ENCODE results near the gene CACNA1C. TPM values are rescaled to one million over a fixed set of nuclear protein-coding genes. Genes with fewer than 3 reads are reported as not detected.

The CACNA1C gene
- total and polyA plus RNA-seq, 10 of the 15 experiments (the other 5 are each of a cell fraction or from before 2014, with no cell fraction given) = under 0.01 to 0.15 (median 0.09) TPM; not detected in 5

GRCh38 chr12:2262449-2262848 lies 209.7 kb downstream of the CACNA1C start:
- Histone ChIP-seq H3K9ac (ENCODE audit: control insufficient read depth, insufficient read depth, low read length) (no peak overlapping the region), H3K27me3 (replicated peaks in 1 of 2; ENCODE audit: control insufficient read depth in 2 of 2, insufficient read depth in 2 of 2, low read length in 1 of 2) (no peaks in the 10 kb centered on the region; a peak in 1 of 4 replicates), H3K4me3 (no peak overlapping the region), H3K79me2 (ENCODE audit: control insufficient read depth, insufficient read depth, low read length) (no peaks in the 10 kb centered on the region), H3K4me2 (ENCODE audit: control insufficient read depth, insufficient read depth) (no peak overlapping the region), H3K4me1 (ENCODE audit: control insufficient read depth, insufficient read depth, low read length) (no peaks in the 10 kb centered on the region), H3K36me3 (ENCODE audit: control insufficient read depth in 2 of 2, insufficient read depth in 2 of 2, low read length in 1 of 2) (no peaks in the 10 kb centered on the region), H3K9me3 (replicated peaks; ENCODE audit: control insufficient read depth, insufficient read depth, low read length) (no peaks in the 10 kb centered on the region), H4K20me1 (ENCODE audit: control insufficient read depth, insufficient read depth) (no peaks in the 10 kb centered on the region; the same call in 1 of the 2 replicates), H2AFZ (ENCODE audit: control insufficient read depth, low read depth, low read length) (no peak overlapping the region), H3K27ac (ENCODE audit: control insufficient read depth, insufficient read depth) (no peak overlapping the region)
- intact Hi-C loops (cut with micrococcal nuclease; ENCODE audit: unreplicated experiment) = no loop called here
- DNase-seq (ENCODE audit: low read depth, low spot score) = no peak
- POLR2A ChIA-PET = no interaction called here
- WGBS (ENCODE audit: insufficient coverage, insufficient replicate concordance, low lambda C conversion rate, missing lambda C conversion rate) = 79% methylated on average over 2 of the region's 2 CpGs
- SMC1A ChIA-PET (ENCODE audit: uncharacterized antibody, unreplicated experiment) = interaction anchor here (0.6 kb wide), 1 partner anchor 193 kb away, joined by 3 read pairs; no protein-coding TSS in a partner anchor
- no peak for FAIRE-seq
- RAD21 ChIA-PET (ENCODE audit: unreplicated experiment) = no interaction called here
- in situ Hi-C loops (cut with MboI) = no loop called here
- CTCF ChIA-PET = no interaction called here
- no peak for ATAC-seq
- no TSS peak for BruUV-seq (replicated peaks)
- TF ChIP-seq CREB1 (IDR thresholded peaks at IDR 0.05; ENCODE audit: low read depth) = no peak
- TF ChIP-seq CBX5 (IDR thresholded peaks at IDR 0.05; ENCODE audit: low read depth) = no peak
- TF ChIP-seq CBFB (IDR thresholded peaks at IDR 0.05; ENCODE audit: low read depth) = no peak
- no peak for TF ChIP-seq RB1 (IDR thresholded peaks at IDR 0.05; ENCODE audit: borderline replicate concordance)
- TF ChIP-seq NR2F1 (conservative IDR thresholded peaks at IDR 0.05) = no peak
- no peak for TF ChIP-seq NBN (IDR thresholded peaks at IDR 0.05)
- no peak for TF ChIP-seq E4F1 (IDR thresholded peaks at IDR 0.05; ENCODE audit: borderline replicate concordance, partially characterized antibody)
- no peak for TF ChIP-seq KDM1A (IDR thresholded peaks at IDR 0.05; ENCODE audit: borderline replicate concordance)
- TF ChIP-seq CHD4 (IDR thresholded peaks at IDR 0.05) = no peak
- no peak for TF ChIP-seq GABPA (IDR thresholded peaks at IDR 0.05; ENCODE audit: low read depth)
- TF ChIP-seq RBBP5 (conservative IDR thresholded peaks at IDR 0.05) = no peak

Measured in GM12878 (cell line).